GM10266 (cell line): ENCODE results near the gene SLC2A1.

Experiments used
- DNase-seq: peaks from one replicate; pipeline ENCODE4 v3.0.0; 2012; ENCODE audit errors: extremely low spot score
- TF ChIP-seq, protein P1 (sequence below): IDR thresholded peaks from 2 replicates; pipeline ENCODE4 v1.5.1; 2012; ENCODE audit warnings: mild to moderate bottlenecking, low read depth; ENCODE audit not compliant: control insufficient read depth, insufficient read depth; ENCODE audit errors: missing control alignments

SLC2A1 gene

DNA sequence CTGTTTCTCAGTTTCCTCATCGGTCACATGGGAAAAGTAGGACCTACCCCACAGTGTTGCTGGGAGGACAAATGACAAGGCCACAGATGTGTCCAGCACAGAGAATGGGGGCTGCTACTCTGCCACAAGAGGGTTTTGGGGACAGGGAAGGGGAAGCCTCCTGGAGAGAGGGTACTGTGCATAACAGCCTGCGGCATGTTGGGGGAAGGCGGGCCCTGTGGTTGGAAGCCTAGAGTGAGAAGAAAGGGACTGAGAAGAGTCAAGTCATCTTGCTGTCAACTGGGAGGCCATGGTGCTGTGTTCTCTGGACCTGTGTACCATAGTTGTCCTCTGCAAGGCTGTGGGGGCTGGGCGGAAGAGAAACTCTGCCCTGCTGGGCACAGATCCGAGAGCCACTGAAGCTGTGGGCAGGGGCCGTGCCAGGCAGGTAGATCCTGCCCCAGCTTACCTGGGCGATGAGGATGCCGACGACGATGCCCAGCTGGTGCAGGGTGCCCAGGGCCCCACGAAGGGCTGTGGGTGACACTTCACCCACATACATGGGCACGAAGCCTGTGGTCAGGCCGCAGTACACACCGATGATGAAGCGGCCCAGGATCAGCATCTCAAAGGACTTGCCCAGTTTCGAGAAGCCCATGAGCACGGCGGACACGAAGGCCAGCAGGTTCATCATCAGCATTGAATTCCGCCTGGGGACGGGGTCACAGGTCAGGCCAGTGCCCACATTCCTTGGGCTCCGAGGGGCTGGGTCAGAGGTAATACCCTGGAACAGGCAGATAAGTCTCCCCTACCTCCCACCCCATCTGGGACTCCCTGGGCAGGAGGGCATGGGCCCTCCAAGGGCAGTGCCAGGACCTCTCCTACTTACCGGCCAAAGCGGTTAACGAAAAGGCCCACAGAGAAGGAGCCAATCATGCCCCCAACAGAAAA is 28.2 kb downstream of the SLC2A1 start:
- DNase-seq = no peak
- TF ChIP-seq, protein P1, sequence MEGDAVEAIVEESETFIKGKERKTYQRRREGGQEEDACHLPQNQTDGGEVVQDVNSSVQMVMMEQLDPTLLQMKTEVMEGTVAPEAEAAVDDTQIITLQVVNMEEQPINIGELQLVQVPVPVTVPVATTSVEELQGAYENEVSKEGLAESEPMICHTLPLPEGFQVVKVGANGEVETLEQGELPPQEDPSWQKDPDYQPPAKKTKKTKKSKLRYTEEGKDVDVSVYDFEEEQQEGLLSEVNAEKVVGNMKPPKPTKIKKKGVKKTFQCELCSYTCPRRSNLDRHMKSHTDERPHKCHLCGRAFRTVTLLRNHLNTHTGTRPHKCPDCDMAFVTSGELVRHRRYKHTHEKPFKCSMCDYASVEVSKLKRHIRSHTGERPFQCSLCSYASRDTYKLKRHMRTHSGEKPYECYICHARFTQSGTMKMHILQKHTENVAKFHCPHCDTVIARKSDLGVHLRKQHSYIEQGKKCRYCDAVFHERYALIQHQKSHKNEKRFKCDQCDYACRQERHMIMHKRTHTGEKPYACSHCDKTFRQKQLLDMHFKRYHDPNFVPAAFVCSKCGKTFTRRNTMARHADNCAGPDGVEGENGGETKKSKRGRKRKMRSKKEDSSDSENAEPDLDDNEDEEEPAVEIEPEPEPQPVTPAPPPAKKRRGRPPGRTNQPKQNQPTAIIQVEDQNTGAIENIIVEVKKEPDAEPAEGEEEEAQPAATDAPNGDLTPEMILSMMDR = no peak

DNA sequence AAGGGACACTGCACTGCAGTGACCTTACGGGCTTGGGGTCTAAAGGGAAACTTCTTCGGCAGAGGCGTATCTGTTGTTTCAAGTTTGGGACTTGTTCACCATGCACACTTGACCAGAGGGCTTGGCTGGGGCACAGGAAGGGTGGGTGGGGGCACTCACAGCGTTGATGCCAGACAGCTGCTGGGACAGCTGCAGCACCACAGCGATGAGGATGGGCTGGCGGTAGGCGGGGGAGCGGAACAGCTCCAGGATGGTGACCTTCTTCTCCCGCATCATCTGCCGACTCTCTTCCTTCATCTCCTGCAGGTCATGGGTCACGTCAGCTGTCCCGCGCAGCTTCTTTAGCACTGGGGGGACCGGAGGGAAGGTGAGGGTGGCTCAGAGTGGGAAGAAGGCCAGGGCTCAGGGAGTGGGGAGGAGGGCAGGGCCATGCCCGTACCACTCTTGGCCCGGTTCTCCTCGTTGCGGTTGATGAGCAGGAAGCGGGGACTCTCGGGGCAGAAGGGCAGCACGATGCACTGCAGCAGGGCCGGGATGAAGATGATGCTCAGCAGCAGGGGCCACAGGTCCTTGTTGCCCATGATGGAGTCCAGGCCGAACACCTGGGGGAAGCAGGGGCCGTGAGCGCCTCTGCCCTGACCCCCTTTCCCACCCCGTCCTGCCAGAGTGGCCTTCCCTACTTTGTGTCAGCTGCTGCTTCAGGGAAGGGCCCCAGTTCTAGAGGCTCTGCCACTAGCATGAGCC is 29.1 kb downstream of the SLC2A1 start:
- DNase-seq = no peak
- TF ChIP-seq, protein P1 = no peak

DNA sequence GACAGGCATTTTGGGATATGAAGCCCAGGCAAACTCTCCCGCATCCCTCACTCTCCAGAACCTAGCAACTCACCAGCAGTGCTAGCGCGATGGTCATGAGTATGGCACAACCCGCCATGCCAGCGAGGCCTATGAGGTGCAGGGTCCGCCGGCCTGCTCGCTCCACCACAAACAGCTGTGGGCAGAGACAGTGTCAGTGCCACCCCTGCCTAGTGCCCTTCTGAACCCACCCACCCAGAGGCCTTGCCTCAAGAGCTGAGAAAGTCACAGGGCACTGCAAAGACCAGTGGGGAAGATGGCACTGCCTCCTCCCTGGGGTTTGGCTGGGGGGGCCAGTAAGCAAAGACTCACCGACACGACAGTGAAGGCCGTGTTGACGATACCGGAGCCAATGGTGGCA is 29.8 kb downstream of the SLC2A1 start:
- DNase-seq = no peak

DNA sequence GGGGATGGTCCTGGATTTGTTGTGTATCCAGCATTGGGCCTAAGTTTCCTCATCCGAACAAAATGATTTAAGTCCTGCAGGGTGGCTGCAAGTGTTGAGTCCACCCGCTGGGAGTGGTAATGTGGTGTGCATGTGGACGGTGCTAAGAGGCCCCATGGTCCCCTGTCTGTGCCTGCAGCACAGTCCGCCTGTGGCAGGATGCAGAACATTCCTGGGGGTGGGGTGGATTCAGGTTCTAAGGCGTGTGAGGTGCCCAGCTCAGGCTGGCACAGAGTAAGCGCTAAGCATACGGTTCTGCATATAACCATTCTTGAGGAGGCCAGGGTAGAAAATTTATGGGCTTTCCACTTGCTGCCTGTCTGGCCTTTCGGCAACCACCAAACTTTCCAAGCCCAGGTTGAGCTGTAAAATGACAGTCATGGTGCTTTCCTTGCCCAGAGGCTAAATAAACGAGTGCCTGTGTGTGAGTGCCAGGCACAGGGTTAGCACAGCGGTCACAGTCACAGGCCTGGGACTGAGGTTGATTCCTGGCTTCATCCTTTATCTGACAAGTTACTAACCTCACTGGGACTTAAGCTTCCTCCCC is 30.7 kb downstream of the SLC2A1 start:
- TF ChIP-seq, protein P1 = no peak
- DNase-seq = no peak

More for the DNA sequence above, 29.8 kb downstream of the SLC2A1 start:
- TF ChIP-seq, protein P1 = no peak

DNA sequence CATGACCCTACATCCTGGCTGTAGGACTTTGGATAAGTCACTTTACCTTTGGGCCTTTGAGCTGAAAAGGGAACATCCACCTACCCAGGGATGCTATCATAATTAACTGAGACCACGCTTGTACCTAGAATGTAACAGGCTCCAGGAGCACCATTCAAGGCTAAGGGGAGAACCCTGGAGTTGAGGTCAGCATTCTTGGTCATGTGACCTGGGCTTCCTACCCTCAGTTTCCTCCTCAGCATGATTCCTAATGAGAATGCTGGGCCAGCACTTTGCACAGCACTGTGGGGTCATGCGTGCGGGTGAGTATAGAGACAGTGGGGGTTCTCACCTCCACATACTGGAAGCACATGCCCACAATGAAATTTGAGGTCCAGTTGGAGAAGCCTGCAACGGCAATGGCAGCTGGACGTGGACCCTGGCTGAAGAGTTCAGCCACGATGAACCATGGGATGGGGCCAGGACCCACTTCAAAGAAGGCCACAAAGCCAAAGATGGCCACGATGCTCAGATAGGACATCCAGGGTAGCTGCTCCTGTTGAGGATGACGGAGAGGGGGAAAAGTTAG is 31.3 kb downstream of the SLC2A1 start:
- no peak for DNase-seq
- TF ChIP-seq, protein P1 = no peak

DNA sequence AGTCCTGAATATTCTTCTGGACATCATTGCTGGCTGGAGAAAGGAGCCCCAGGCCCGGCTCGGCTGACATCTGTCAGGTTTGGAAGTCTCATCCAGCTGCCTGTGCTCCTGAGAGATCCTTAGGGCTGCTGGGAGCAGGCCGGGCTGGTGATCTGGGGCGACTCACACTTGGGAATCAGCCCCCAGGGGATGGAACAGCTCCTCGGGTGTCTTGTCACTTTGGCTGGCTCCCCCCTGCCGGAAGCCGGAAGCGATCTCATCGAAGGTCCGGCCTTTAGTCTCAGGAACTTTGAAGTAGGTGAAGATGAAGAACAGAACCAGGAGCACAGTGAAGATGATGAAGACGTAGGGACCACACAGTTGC is 31.8 kb downstream of the SLC2A1 start:
- no peak for DNase-seq
- TF ChIP-seq, protein P1 = no peak
